ENCODE data around the gene OS9.

OS9 gene

GRCh38 chr12:57769594-57769993 is 75.7 kb downstream of the OS9 start:
- no peak for DNase-seq

- no peak for DNase-seq
These were observed 76.8 kb downstream of the OS9 start for GRCh38 chr12:57770734-57771133.

All from NCI-H2081 (cell line).